GM12891 (cell line): ENCODE results near the gene BABAM2.

Experiments used
- PAX5 ChIP-seq: IDR thresholded peaks from 2 replicates; pipeline ENCODE4 v1.6.1; 2011; ENCODE audit warnings: low read length, moderate library complexity, mild to moderate bottlenecking; ENCODE audit not compliant: insufficient read depth, severe bottlenecking
- POLR2A ChIP-seq: IDR thresholded peaks from 2 replicates; pipeline ENCODE4 v1.6.1; 2011; ENCODE audit warnings: low read depth, low read length, control low read depth
- POLR2AphosphoS5 ChIP-seq: IDR thresholded peaks from 2 replicates; pipeline ENCODE4 v1.6.1; 2011; ENCODE audit warnings: low read depth, low read length, control low read depth
- POU2F2 ChIP-seq: IDR thresholded peaks from 2 replicates; pipeline ENCODE4 v1.6.1; 2011; ENCODE audit warnings: low read depth, mild to moderate bottlenecking, control low read depth, low read length, moderate library complexity
- SPI1 ChIP-seq: IDR thresholded peaks from 2 replicates; pipeline ENCODE4 v1.6.1; 2011; ENCODE audit warnings: low read depth, low read length, control low read depth
- TAF1 ChIP-seq: IDR thresholded peaks from 2 replicates; pipeline ENCODE4 v1.6.1; 2011; ENCODE audit warnings: low read depth, low read length, control low read depth

GRCh38 chr2:27965841-27966240, 75.3 kb downstream of the BABAM2 start:
- TF ChIP-seq POLR2A (no peak), POLR2AphosphoS5 (no peak), POU2F2 (no peak), SPI1 (no peak), PAX5 (no peak), TAF1 (no peak)
